GM21786 (cell line): ENCODE measurements around the gene TBX10.
"Not testable (repeated sequence)": the region's sequence is repeated elsewhere in the genome, so short reads cannot be mapped to it uniquely, and the experiment has no call there.

Source experiments
- ATAC-seq: cut with Tn5 transposase; IDR thresholded peaks from one replicate; pipeline ENCODE4 v1.9.1; 2021; ENCODE audit not compliant: unreplicated experiment

The TBX10 gene

GRCh38 chr11:67604815-67605214 is 34.7 kb downstream of the TBX10 start:
- no peak for ATAC-seq

- ATAC-seq: not testable (repeated sequence)
These were observed 35.4 kb downstream of the TBX10 start for GRCh38 chr11:67604119-67604518.

GRCh38 chr11:67601098-67601497 is 38.5 kb downstream of the TBX10 start:
- ATAC-seq: no peak

GRCh38 chr11:67600324-67601029 is 39.1 kb downstream of the TBX10 start:
- peak; percentile 61 for ATAC-seq

GRCh38 chr11:67599149-67599548 is 40.4 kb downstream of the TBX10 start:
- ATAC-seq: no peak

GRCh38 chr11:67597963-67598362 is 41.6 kb downstream of the TBX10 start:
- not testable (repeated sequence) for ATAC-seq

GRCh38 chr11:67597458-67597857 is 42.1 kb downstream of the TBX10 start:
- not testable (repeated sequence) for ATAC-seq

GRCh38 chr11:67596753-67597300 is 42.7 kb downstream of the TBX10 start:
- ATAC-seq: no peak

GRCh38 chr11:67594480-67594879 is 45.1 kb downstream of the TBX10 start:
- ATAC-seq: no peak

GRCh38 chr11:67593565-67593905 is 46.0 kb downstream of the TBX10 start:
- no peak for ATAC-seq

- ATAC-seq: no peak
These were observed 46.5 kb downstream of the TBX10 start for GRCh38 chr11:67592880-67593564.

GRCh38 chr11:67588899-67589415 is 50.6 kb downstream of the TBX10 start:
- ATAC-seq: not testable (repeated sequence)

- peak; percentile 15 for ATAC-seq
These were observed 51.4 kb downstream of the TBX10 start for GRCh38 chr11:67588136-67588503.

GRCh38 chr11:67586568-67587250 is 52.9 kb downstream of the TBX10 start:
- no peak for ATAC-seq

- no peak for ATAC-seq
These were observed 53.7 kb downstream of the TBX10 start for GRCh38 chr11:67585911-67586310.

GRCh38 chr11:67584881-67585873 is 54.4 kb downstream of the TBX10 start:
- ATAC-seq: no peak

GRCh38 chr11:67584205-67584880 is 55.2 kb downstream of the TBX10 start:
- no peak for ATAC-seq

GRCh38 chr11:67583247-67584204 is 56.0 kb downstream of the TBX10 start, which contains the start of gene GSTP1:
Gene GSTP1, plus strand, starts transcription at chr11:67583812. Its CDS starts 32 bp downstream, at chr11:67583844.
- peak; percentile 60 for ATAC-seq

- no peak for ATAC-seq
These were observed 57.6 kb downstream of the TBX10 start for GRCh38 chr11:67582011-67582410.
